ENCODE results near the gene NPB.
A peak's percentile ranks its signal among the peaks of the same experiment; 100 is the strongest.

Gene NPB

DNA sequence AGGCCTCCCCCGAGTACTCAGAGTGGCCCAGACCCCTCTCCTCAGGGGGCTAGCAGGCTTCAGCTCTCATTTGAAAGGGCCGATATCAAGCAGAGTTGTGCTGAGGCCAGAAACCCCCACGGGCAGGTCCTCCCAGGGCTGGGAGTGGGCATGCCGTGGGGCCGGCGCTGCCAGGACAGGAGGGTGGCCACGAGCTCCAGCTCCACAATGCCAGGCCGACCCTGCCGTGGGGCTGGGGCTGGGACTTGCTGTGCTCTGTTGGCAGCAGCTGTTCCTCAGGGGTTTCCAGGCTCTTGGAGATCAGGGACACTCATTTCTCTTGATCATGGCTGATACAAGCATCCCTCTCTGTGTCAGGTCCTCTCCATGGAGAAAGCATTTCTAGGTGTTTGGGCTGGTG, 3.2 kb upstream of the NPB start:
- peak overlapping the region; percentile 92 for H3K27ac ChIP-seq
- no peak for TF ChIP-seq CTCF (conservative IDR thresholded peaks at IDR 0.05; ENCODE audit: low read depth)
- DNase-seq (ENCODE audit: low spot score) = no peak
- CTCF ChIA-PET = interaction anchor here (0.9 kb wide), 1 partner anchor 29 kb away, joined by 3 read pairs; no protein-coding TSS in a partner anchor
- POLR2A ChIA-PET (ENCODE audit: low non-redundant PET) = no interaction called here

- ChIA-PET CTCF (interaction anchor here (0.9 kb wide), 1 partner anchor 30 kb away, joined by 3 read pairs; no protein-coding TSS in a partner anchor), POLR2A (ENCODE audit: low non-redundant PET) (no interaction called here)
- H3K27ac ChIP-seq = peak overlapping the region; percentile 92
- DNase-seq (ENCODE audit: low spot score) = no peak
- TF ChIP-seq CTCF (conservative IDR thresholded peaks at IDR 0.05; ENCODE audit: low read depth) = no peak
These were observed 2.4 kb upstream of the NPB start for GRCh38 chr17:81899514-81900166.

- CTCF ChIA-PET = no interaction called here
- no peak for TF ChIP-seq CTCF (conservative IDR thresholded peaks at IDR 0.05; ENCODE audit: low read depth)
- H3K27ac ChIP-seq = peak overlapping the region; percentile 92
These were observed 1.7 kb upstream of the NPB start for GRCh38 chr17:81900181-81900820.

GRCh38 chr17:81901167-81902022, 643 bp upstream of the NPB start:
- CTCF ChIA-PET = no interaction called here
- DNase-seq (ENCODE audit: low spot score) = no peak
- TF ChIP-seq CTCF (conservative IDR thresholded peaks at IDR 0.05; ENCODE audit: low read depth) = no peak
- POLR2A ChIA-PET (ENCODE audit: low non-redundant PET) = no interaction called here
- peak overlapping the region; percentile 92 for H3K27ac ChIP-seq

More at GRCh38 chr17:81900181-81900820, 1.7 kb upstream of the NPB start:
- POLR2A ChIA-PET (ENCODE audit: low non-redundant PET) = no interaction called here
- no peak for DNase-seq (ENCODE audit: low spot score)

DNA sequence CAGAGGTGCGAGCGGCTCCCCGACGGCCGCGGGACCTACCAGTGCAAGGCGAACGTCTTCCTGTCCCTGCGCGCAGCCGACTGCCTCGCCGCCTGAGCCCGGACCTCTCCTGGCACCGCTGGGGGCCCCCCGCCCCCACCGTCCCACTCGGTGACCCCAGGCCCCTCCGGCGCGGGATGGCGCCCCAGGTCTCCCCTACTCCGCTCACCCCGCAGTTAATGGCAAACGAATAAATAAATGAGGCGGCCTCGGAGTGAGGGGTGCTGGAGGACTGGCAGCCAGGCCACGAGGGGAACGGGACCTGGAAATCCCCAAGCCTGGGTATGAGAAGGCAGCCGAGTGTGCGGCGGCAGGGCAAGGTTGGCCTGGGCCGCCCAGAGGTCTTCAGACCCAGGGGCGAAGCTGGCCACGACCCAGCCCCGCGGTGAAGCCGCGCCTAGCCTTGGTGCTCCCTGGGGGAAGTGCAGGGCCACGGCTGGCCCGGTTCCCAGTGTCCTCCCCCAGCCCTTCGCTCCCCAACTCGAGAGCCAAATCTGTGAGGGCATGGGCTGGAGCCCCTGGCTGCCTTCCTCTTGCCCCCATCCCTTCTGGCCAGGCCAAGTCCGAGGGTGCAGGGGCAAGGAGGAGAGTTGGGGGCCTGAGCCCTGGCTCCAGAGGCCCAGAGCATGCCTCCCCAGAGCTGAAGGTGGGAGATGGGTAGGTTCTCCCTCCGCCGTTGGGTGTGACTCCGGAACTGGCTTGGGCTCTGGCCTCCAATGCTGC, 796 bp downstream of the NPB start:
- DNase-seq (ENCODE audit: low spot score) = no peak
- no peak for TF ChIP-seq CTCF (conservative IDR thresholded peaks at IDR 0.05; ENCODE audit: low read depth)
- POLR2A ChIA-PET (ENCODE audit: low non-redundant PET) = no interaction called here

DNA sequence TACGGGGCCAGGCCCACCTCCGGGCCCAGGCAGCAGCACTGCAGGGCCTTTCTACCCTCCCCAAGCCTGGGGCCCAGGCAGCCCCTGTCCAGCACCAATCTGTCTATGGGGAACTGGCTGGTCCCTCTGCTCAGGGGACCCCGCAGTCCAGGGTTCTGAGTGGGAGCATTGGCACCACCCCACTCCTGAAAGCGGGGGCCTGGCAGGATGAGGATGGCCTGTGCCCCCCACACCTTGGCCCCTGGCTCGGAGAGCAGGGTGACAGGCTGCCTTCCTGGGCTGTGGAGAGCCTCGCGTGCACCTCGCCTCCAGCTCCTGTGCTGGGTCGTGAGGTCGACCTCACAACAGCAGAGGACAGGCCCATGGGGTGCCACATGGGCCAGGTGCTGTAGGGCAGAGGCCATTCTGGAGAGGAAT, 1.4 kb downstream of the NPB start:
- no peak for TF ChIP-seq CTCF (conservative IDR thresholded peaks at IDR 0.05; ENCODE audit: low read depth)
- peak overlapping the region; percentile 98 for H3K27ac ChIP-seq
- no peak for DNase-seq (ENCODE audit: low spot score)
- POLR2A ChIA-PET (ENCODE audit: low non-redundant PET) = no interaction called here
- CTCF ChIA-PET = no interaction called here

More for the DNA sequence above, 796 bp downstream of the NPB start:
- H3K27ac ChIP-seq = peak overlapping the region; percentile 98
- CTCF ChIA-PET = no interaction called here

Measured in RWPE1 (cell line).